Esophagus mucosa (tissue), 1 donor: Measurements from ENCODE around the gene KDELR3. TPM values are rescaled to one million over a fixed set of nuclear protein-coding genes. Genes with fewer than 3 reads are reported as not detected.

ENCODE experiments used
- ATAC-seq: fragments of 200-7000 bp; cut with Tn5 transposase; one replicate; pipeline ENCODE4 v1.9.1; 2020
- total RNA-seq: library from RNA; stranded (reverse); gene quantifications from one replicate; pipeline ENCODE4 v1.2.4, GENCODE V29; 2023
- donor health status: DM: yes; HTN: yes; CAD: no.

KDELR3 gene
- total RNA-seq, 1 donor from 2014 or later: 3.2 TPM

GRCh38 chr22:38523029-38523428 lies 55.1 kb downstream of the KDELR3 start:
- no peak for ATAC-seq

- no peak for ATAC-seq
These were observed 55.6 kb downstream of the KDELR3 start for GRCh38 chr22:38523479-38523878.

GRCh38 chr22:38524429-38524828 lies 56.5 kb downstream of the KDELR3 start:
- ATAC-seq: no peak

GRCh38 chr22:38531251-38531938 lies 63.5 kb downstream of the KDELR3 start:
- ATAC-seq: no peak

Other genes starting within 250 kb of the KDELR3 start
- 22.6 TPM for gene TMEM184B, start 195.1 kb upstream of the KDELR3 start, total RNA-seq
- gene CSNK1E, start 150.7 kb upstream of the KDELR3 start, total RNA-seq: 71.0 TPM
- not detected for gene KCNJ4, start 12.9 kb upstream of the KDELR3 start, total RNA-seq
- 183 TPM for gene DDX17, start 38.2 kb downstream of the KDELR3 start, total RNA-seq
- 1.1 TPM for gene DMC1, start 102.1 kb downstream of the KDELR3 start, total RNA-seq
- 0.72 TPM for gene FAM227A, start 188.3 kb downstream of the KDELR3 start, total RNA-seq
- gene CBY1, start 188.5 kb downstream of the KDELR3 start, total RNA-seq: 18.4 TPM
- gene TOMM22, start 213.9 kb downstream of the KDELR3 start, total RNA-seq: 90.9 TPM
- gene JOSD1, start 232.8 kb downstream of the KDELR3 start, total RNA-seq: 25.6 TPM
- 20.0 TPM for gene GTPBP1, start 237.8 kb downstream of the KDELR3 start, total RNA-seq